DOHH2 (cell line): ENCODE results near the gene CCDC12.

Experiments used
- H3F3A ChIP-seq: fragments of 200-600 bp; sonication (generic), shearing (Covaris generic); 2 replicates; pipeline ENCODE4 v1.6.0; 2016; ENCODE audit warnings: antibody characterized with exemption, mild to moderate bottlenecking; ENCODE audit not compliant: control insufficient read depth, insufficient read depth
- H3K27ac ChIP-seq: fragments of 200-600 bp; sonication (generic); 2 replicates; pipeline ENCODE4 v1.5.1; 2014; ENCODE audit warnings: low read depth, mild to moderate bottlenecking, low read length, moderate library complexity
- H3K27me3 ChIP-seq: fragments of 200-600 bp; sonication (generic); 2 replicates; pipeline ENCODE4 v1.6.1; 2014; ENCODE audit warnings: mild to moderate bottlenecking, low read length, mixed read lengths; ENCODE audit not compliant: control insufficient read depth
- H3K36me3 ChIP-seq: fragments of 200-600 bp; sonication (generic); 2 replicates; pipeline ENCODE4 v1.6.1; 2014; ENCODE audit warnings: mild to moderate bottlenecking, low read length, moderate library complexity, mixed read lengths; ENCODE audit not compliant: control insufficient read depth
- H3K4me1 ChIP-seq: fragments of 200-600 bp; sonication (generic); 2 replicates; pipeline ENCODE4 v1.6.1; 2014; ENCODE audit warnings: mild to moderate bottlenecking, low read length, mixed read lengths; ENCODE audit not compliant: control insufficient read depth
- H3K4me2 ChIP-seq: fragments of 200-600 bp; sonication (generic); 2 replicates; pipeline ENCODE4 v1.6.0; 2014; ENCODE audit warnings: mild to moderate bottlenecking, low read length, moderate library complexity
- H3K4me3 ChIP-seq: fragments of 200-600 bp; sonication (generic); 2 replicates; pipeline ENCODE4 v1.5.1; 2014; ENCODE audit warnings: mild to moderate bottlenecking, low read length, mixed read lengths
- H3K79me2 ChIP-seq: fragments of 200-600 bp; sonication (generic); 2 replicates; pipeline ENCODE4 v1.6.1; 2014; ENCODE audit warnings: mild to moderate bottlenecking, low read length, mixed read lengths; ENCODE audit not compliant: control insufficient read depth
- H3K9me2 ChIP-seq: fragments of 200-600 bp; sonication (generic); replicated peaks from 2 replicates; pipeline ENCODE4 v1.6.1; 2014; ENCODE audit warnings: mild to moderate bottlenecking, low read length, mixed read lengths; ENCODE audit not compliant: control insufficient read depth
- H3K9me3 ChIP-seq: fragments of 200-600 bp; sonication (generic); 2 replicates; pipeline ENCODE4 v1.6.1; 2014; ENCODE audit warnings: antibody characterized with exemption, low read length, mixed read lengths; ENCODE audit not compliant: control insufficient read depth, insufficient read depth
- H4K20me1 ChIP-seq: fragments of 200-600 bp; sonication (generic); 2 replicates; pipeline ENCODE4 v1.6.0; 2014; ENCODE audit warnings: low read depth, mild to moderate bottlenecking, antibody characterized with exemption, low read length, moderate library complexity; ENCODE audit not compliant: control insufficient read depth, insufficient read depth
- EZH2phosphoT487 ChIP-seq: fragments of 200-600 bp; sonication (generic); IDR thresholded peaks from 2 replicates; pipeline ENCODE4 v1.6.1; 2017; ENCODE audit warnings: borderline replicate concordance, mild to moderate bottlenecking, antibody characterized with exemption, low read length, moderate library complexity, mixed read lengths
- TF ChIP-seq, protein P1 (sequence below): fragments of 200-600 bp; sonication (generic); IDR thresholded peaks from one replicate; pipeline ENCODE4 v1.5.1; 2014; ENCODE audit warnings: antibody characterized with exemption, mild to moderate bottlenecking, low read depth, low read length; ENCODE audit not compliant: poor library complexity, severe bottlenecking

Gene CCDC12

DNA sequence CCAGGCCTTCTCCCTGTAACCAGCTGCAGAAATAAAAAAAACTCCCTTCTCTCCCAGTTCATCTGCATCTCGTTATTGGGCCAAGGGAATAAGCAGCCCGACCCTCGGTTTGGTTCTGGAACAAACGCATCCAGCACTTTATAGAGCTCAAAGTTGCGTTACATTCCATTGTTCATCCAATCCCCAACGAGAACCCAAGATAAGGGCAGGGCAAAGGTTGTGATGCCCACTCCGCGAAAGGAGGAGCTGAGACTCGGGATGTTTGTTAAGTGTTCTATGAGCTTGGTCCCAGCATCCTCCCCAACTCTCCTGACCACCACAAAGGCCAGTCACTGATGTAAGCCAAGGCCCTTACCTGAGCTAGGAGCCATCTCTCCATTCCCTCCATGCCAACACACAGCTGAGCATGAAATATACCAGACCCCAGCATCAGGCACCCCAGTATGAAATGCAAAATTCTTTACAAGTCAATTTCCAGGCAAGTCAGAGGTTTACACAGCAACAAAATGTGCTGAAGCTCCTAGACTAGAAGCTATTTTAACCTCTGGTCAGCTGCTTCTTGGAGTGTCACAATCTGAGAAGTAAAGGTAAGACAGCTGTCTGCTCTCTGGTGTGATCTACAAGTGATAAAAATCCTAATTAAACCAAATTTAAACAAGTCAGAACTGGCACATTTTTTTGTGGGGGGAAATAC, 17.9 kb downstream of the CCDC12 start:
- no peak overlapping the region for H3K4me3 ChIP-seq
- H3K9me2 ChIP-seq = no peaks in the 10 kb centered on the region
- peaks cover 63% of the 10 kb centered on the region for H3K36me3 ChIP-seq
- H3K4me1 ChIP-seq = peaks cover 74% of the 10 kb centered on the region
- TF ChIP-seq EZH2phosphoT487 = no peak
- TF ChIP-seq, protein P1, sequence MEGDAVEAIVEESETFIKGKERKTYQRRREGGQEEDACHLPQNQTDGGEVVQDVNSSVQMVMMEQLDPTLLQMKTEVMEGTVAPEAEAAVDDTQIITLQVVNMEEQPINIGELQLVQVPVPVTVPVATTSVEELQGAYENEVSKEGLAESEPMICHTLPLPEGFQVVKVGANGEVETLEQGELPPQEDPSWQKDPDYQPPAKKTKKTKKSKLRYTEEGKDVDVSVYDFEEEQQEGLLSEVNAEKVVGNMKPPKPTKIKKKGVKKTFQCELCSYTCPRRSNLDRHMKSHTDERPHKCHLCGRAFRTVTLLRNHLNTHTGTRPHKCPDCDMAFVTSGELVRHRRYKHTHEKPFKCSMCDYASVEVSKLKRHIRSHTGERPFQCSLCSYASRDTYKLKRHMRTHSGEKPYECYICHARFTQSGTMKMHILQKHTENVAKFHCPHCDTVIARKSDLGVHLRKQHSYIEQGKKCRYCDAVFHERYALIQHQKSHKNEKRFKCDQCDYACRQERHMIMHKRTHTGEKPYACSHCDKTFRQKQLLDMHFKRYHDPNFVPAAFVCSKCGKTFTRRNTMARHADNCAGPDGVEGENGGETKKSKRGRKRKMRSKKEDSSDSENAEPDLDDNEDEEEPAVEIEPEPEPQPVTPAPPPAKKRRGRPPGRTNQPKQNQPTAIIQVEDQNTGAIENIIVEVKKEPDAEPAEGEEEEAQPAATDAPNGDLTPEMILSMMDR = no peak
- H3K79me2 ChIP-seq = peaks cover 97% of the 10 kb centered on the region
- H3K9me3 ChIP-seq = no peaks in the 10 kb centered on the region
- H3F3A ChIP-seq = no peaks in the 10 kb centered on the region
- H3K4me2 ChIP-seq = no peak overlapping the region
- H3K27ac ChIP-seq = no peak overlapping the region
- no peaks in the 10 kb centered on the region for H3K27me3 ChIP-seq
- H4K20me1 ChIP-seq = peaks cover 42% of the 10 kb centered on the region

DNA sequence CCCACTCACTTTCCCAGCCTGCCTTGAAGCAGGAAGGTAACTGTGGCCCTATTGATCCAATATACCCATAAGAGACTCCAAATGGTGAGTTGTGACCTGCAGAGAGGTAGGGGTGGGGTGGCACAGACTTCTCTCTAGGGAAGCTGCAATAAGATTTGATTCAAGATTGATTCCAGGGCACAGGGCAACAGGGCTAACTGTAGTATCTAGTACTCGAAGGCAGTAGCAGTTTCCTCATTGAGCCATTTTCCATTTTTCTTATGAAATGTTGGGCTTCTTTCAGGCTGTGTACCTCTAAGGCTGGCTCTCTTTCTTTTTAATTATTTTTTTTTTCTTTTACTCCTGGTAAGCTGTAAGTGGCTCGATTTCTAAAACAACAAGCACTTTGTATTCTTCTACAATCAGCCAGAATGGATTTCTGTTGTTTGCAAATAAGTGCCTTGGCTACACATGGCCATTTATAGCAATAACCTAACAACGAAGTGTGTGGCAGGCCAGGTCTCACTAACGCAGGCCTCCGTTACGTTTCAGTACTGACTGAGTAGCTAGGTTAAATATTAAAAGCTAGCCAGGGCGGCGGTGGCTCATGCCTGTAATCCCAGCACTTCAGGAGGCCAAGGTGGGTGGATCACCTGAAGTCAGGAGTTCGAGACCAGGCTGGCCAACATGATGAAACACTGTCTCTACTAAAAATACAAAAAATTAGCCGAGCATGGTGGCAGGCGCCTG, 19.3 kb downstream of the CCDC12 start:
- Histone ChIP-seq H3K27ac (no peak overlapping the region), H3K4me2 (no peak overlapping the region), H3K9me3 (no peaks in the 10 kb centered on the region), H3F3A (no peaks in the 10 kb centered on the region), H3K36me3 (peaks cover 68% of the 10 kb centered on the region), H3K9me2 (no peaks in the 10 kb centered on the region), H4K20me1 (peaks cover 45% of the 10 kb centered on the region), H3K4me1 (peaks cover 81% of the 10 kb centered on the region), H3K4me3 (no peak overlapping the region), H3K27me3 (no peaks in the 10 kb centered on the region), H3K79me2 (peaks cover 99% of the 10 kb centered on the region)
- no peak for TF ChIP-seq EZH2phosphoT487
- TF ChIP-seq, protein P1 = no peak

DNA sequence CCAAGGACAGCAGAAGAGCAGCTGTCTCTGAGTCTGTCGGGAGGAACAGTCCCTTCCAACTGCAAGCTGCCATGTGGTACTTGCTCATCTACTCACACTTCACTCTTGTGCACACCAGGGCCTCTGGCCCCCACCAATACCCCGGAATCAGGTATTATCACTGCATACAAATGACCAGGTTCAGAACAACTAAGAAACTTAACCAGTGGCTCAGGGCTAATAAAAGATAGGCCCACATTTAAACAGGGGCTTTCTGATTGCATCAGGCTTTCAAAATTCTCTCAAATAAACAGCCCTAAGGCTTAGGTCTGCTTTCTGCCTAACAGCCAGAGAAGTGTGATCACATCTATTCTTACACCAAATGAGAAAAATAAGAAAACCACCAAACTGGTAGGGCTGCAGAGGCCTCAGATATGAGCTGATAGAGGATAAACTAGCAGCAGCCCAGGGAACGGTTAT, 20.7 kb downstream of the CCDC12 start:
- Histone ChIP-seq H3K9me2 (no peaks in the 10 kb centered on the region), H3K27me3 (no peaks in the 10 kb centered on the region), H3K4me2 (peak overlapping the region; percentile 27; the same call in 1 of the 2 replicates), H3K79me2 (peaks cover 98% of the 10 kb centered on the region), H3F3A (no peaks in the 10 kb centered on the region), H3K4me3 (no peak overlapping the region), H3K36me3 (peaks cover 59% of the 10 kb centered on the region), H3K4me1 (peaks cover 77% of the 10 kb centered on the region), H3K27ac (peak overlapping the region; percentile 8; the same call in 1 of the 2 replicates), H3K9me3 (no peaks in the 10 kb centered on the region), H4K20me1 (peaks cover 43% of the 10 kb centered on the region)
- TF ChIP-seq, protein P1 = no peak
- no peak for TF ChIP-seq EZH2phosphoT487
